Stomach (tissue), 4 donors: ENCODE results near the gene S100A4.

Experiments
- CTCF ChIP-seq, 7 experiments: fragments of 450-650 bp in 4 of 7; fragments of 200-600 bp in 3 of 7; sonication (generic) in 3 of 7; IDR thresholded peaks; one replicate each; pipeline ENCODE4 v1.5.1; 2016 to 2019; ENCODE audit warnings: antibody characterized with exemption in 7 of 7, control low read depth in 2 of 7, mild to moderate bottlenecking in 1 of 7
- EP300 ChIP-seq: sonication (generic); formaldehyde crosslinking; IDR thresholded peaks from one replicate; pipeline ENCODE4 v1.6.1; 2017; ENCODE audit warnings: antibody characterized with exemption

DNA sequence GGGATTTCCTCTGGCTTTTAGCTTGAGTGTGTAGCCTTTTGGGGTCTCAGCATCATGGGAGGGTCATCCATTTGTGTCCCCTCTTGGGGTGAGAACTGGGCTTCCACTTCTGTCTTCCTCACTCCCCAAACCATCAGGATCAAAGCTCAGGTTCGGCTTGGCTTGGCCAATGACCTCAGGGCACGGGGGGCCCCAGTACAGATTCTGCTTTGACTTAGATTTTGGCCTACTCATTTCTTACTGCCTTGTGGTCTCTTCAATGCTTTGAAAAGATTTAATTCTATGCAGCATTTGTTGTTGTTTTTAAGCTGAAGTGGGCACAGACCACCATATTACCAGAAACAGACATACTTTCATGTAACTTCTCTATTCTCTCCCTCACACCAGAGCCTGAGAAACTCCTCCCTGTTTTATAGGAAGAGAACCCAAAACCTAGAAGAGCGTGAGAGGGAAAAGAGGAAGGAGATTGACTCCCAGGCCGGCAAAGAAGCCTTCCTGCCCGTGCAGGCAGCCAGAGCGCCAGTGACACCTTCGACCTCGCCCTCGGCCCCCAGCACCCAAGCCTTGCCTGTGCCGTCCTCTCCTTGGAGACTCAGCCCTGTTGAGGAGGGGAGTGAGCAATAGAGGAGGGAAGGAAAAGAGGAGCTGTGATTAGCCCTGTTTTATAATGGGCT lies 5.4 kb upstream of the S100A4 start:
- TF ChIP-seq CTCF (IDR thresholded peaks at IDR 0.05) (no peak), EP300 (no peak)
